GM06990 (cell line): ENCODE data around the gene ZNF253.
"Not testable (repeated sequence)": the region's sequence is repeated elsewhere in the genome, so short reads cannot be mapped to it uniquely, and the experiment has no call there.

Experiments
- DNase-seq: peaks from one replicate; pipeline ENCODE4 v3.0.0-alpha.2; 2011; ENCODE audit not compliant: insufficient read length; ENCODE audit errors: extremely low read depth
- H3K27me3 ChIP-seq: replicated peaks from 2 replicates; pipeline ENCODE4 v1.6.0; 2011; ENCODE audit warnings: low read length; ENCODE audit not compliant: control insufficient read depth, insufficient read depth
- H3K36me3 ChIP-seq: 2 replicates; pipeline ENCODE4 v1.5.1; 2011; ENCODE audit warnings: low read length; ENCODE audit not compliant: control insufficient read depth, insufficient read depth
- H3K4me3 ChIP-seq: replicated peaks from 2 replicates; pipeline ENCODE4 v1.5.1; 2011; ENCODE audit warnings: low read depth, mild to moderate bottlenecking, control low read depth, low read length
- TF ChIP-seq, protein P1 (sequence below): IDR thresholded peaks from 2 replicates; pipeline ENCODE4 v1.5.1; 2011; ENCODE audit warnings: low read length, control low read depth, mild to moderate bottlenecking, inconsistent platforms; ENCODE audit not compliant: insufficient read depth, poor library complexity, severe bottlenecking

The ZNF253 gene

DNA sequence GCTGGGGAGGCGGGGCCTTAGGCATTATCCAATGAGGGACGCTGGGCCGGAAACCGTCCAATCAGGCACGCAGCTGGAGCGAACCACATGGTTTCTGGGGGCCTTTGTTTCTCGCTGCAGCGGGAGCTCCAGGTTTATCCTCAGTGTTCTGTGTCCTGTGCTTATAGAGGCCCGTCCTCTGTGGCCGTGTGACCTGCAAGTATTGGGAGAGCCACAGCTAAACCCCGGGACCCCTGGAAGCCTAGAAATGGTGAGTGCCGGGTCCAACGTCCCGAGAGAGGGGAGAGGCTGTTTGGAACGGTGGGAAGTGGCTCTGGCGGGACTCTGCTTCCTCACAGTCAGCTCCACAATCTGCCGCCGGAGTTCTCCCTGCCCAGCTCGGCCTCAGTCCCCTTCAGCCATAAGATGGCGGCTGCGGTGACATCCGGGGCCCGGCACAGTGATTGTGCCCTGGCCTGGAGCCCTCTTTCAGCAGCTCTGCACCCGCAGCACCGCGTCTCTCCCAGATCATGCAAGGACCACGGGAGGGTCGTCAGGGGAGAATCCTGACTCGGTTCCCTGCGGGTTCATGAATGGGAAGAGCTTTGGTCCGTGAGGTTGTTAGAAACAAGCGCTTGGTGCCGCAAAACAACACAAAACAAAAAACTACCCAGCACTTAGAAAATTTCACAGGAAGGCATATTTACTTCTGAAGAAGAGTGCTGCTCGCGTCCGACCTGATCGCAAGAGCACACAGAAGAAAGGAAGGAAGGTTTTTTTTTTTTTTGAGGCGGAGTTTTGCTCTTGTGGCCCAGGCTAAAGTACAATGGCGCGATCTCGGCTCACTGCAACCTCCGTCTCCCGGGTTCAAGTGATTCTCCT, at the start of gene ZNF253:
Gene ZNF253 (plus strand): TSS at position 133 of the 861 bp plus-strand sequence. CDS start 115 bp downstream, at position 248.
- DNase-seq = peak; percentile 89

DNA sequence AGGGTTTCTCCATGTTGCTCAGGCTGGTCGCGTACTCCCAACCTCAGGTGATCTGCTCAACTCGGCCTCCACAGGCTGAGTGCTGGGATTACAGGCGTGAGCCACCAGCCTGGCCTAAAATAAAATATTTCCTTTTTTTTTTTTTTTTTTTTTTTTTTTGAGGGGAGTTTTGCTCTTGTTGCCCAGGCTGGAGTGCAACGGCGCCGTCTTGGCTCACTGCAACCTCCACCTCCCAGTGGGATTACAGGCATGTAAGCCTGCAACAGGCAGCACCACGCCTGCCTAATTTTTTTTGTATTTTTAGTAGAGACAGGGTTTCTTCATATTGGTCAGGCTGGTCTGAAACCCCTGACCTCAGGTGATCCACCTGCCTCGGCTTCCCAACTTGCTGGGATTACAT, 49.0 kb upstream of the ZNF253 start:
- TF ChIP-seq, protein P1, sequence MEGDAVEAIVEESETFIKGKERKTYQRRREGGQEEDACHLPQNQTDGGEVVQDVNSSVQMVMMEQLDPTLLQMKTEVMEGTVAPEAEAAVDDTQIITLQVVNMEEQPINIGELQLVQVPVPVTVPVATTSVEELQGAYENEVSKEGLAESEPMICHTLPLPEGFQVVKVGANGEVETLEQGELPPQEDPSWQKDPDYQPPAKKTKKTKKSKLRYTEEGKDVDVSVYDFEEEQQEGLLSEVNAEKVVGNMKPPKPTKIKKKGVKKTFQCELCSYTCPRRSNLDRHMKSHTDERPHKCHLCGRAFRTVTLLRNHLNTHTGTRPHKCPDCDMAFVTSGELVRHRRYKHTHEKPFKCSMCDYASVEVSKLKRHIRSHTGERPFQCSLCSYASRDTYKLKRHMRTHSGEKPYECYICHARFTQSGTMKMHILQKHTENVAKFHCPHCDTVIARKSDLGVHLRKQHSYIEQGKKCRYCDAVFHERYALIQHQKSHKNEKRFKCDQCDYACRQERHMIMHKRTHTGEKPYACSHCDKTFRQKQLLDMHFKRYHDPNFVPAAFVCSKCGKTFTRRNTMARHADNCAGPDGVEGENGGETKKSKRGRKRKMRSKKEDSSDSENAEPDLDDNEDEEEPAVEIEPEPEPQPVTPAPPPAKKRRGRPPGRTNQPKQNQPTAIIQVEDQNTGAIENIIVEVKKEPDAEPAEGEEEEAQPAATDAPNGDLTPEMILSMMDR = no peak
- no peak for DNase-seq
- Histone ChIP-seq H3K36me3 (peaks cover 7% of the 10 kb centered on the region), H3K4me3 (no peak overlapping the region), H3K27me3 (no peaks in the 10 kb centered on the region)

More for the DNA sequence above, at the start of gene ZNF253:
- Histone ChIP-seq H3K4me3 (peak within 1 kb of the TSS; percentile 70), H3K36me3 (no peaks in the 10 kb centered on the region), H3K27me3 (no peaks in the 10 kb centered on the region)
- TF ChIP-seq, protein P1 = no peak

DNA sequence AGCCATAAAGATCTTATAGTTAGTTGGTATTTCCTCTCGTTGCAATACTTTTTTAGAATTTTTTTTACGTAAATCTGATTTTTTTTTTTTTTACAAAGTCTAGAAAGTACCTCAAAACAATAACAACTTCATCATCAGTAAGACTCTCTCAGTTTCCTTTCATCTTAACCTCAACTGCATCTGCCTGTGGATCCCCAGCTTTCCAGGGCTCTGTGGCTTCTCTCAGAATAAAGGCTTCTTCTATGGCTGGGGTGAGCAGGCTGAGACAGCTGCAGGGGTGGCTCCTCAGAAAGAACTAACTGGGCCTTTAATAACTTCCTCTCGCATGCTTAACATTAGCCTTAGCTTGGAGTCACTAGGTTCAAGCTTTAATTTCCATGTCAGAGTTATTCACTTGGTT, 48.3 kb upstream of the ZNF253 start:
- no peaks in the 10 kb centered on the region for H3K27me3 ChIP-seq
- DNase-seq = no peak
- H3K36me3 ChIP-seq = peaks cover 7% of the 10 kb centered on the region
- no peak overlapping the region for H3K4me3 ChIP-seq
- TF ChIP-seq, protein P1 = no peak

DNA sequence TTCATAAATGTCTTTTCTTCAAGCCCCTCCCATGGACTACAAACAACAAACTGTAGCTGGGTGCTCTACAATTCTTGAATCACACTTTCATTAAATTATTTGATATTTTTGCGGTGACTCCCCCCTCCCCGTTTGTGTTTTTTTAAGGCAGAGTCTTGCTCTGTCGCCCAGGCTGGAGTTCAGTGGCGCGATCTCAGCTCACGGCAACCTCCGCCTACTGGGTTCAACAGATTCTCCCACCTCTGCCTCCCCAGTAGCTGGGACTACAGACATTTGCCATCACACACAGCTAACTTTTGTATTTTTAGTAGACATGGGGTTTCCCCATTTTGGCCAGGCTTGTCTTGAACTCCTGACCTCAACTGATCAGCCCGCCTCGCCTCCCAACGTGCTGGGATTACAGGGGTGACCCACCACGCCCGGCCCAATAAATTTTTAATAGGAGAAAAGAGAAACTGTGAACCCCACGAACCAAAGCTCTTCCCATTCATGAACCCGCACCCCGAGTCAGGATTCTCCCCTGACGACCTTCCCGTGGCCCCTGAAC, 44.8 kb upstream of the ZNF253 start:
- no peak for DNase-seq
- no peaks in the 10 kb centered on the region; the same call in 1 of the 2 replicates for H3K36me3 ChIP-seq
- no peaks in the 10 kb centered on the region for H3K27me3 ChIP-seq
- TF ChIP-seq, protein P1 = no peak
- H3K4me3 ChIP-seq = peak overlapping the region; percentile 82

DNA sequence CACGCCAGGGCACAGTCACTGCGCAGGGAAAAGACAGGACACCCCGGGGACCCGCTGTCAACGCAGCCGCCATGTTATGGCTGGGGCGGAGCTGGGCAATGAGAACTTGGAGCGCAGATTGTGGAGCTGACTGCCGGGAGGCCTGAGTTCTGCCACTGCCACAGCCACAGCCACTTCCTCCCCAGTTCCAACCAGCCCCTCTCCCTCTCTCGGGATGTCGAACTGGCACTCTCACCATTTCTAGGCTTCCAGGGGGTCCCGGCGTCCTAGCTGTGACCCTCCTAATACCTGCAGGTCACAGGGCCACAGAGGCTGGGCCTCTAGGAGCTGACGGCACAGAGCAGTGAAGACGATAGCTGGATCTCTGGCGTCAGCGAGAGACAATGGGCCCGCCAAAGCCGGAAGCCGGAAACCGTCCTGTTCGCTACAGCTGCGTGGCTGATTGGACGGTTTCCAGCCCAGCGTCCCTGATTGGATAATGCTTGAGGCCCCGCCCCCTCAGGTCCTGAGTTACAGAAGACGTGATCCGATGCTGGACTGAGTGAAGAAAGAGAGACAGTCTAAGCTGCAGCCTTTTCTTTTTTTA, 44.2 kb upstream of the ZNF253 start, which contains the start of gene ZNF506:
Gene ZNF506 (minus strand): TSS at position 385 of the 586 bp plus-strand sequence. CDS start 147 bp downstream, at position 238.
- TF ChIP-seq, protein P1 = no peak
- H3K27me3 ChIP-seq = no peaks in the 10 kb centered on the region
- peak within 1 kb of the TSS; percentile 82 for H3K4me3 ChIP-seq
- DNase-seq = peak; percentile 88
- no peaks in the 10 kb centered on the region; the same call in 1 of the 2 replicates for H3K36me3 ChIP-seq

DNA sequence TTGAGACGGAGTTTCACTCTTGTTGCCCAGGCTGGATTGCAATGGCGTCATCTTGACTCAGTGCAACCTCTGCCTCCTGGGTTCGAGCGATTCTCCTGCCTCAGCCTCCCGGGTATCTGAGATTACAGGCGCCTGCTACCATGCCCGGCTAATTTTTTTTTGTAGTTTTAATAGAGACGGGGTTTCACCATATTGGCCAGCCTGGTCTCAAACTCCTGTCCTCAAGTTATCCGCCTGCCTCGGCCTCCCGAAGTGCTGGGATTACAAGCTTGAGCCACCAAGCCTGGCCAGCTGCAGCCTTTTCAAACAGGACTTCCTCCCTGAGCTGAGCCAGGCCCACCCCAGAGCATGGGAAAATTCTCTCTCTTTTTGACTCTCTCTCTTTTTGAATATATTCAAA, 43.7 kb upstream of the ZNF253 start:
- not testable (repeated sequence) for H3K27me3 ChIP-seq, H3K36me3 ChIP-seq, DNase-seq
- peak overlapping the region; percentile 82 for H3K4me3 ChIP-seq
